Suppressor macrophage treated with lipopolysaccharide for 4 hours (primary cell): ENCODE data around the gene CCL27.
"Not testable (repeated sequence)": the region's sequence is repeated elsewhere in the genome, so short reads cannot be mapped to it uniquely, and the experiment has no call there.

Experiments used
- DNase-seq: peaks from one replicate; pipeline ENCODE4 v3.0.0-alpha.2; 2020

The CCL27 gene

DNA sequence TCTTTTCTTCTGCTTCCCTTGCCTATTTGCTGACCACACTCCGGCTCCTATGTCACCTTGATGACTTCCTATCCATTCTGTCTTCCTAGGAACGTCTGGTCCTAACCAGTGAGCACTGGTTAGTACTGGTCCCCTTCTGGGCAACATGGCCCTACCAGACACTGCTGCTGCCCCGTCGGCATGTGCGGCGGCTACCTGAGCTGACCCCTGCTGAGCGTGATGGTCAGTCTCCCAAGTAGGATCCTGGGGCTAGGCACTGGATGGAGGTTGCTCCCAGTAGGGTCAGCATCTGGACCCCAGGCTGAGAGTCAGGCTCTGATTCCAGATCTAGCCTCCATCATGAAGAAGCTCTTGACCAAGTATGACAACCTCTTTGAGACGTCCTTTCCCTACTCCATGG, 13.8 kb downstream of the CCL27 start:
- DNase-seq, result no peak

DNA sequence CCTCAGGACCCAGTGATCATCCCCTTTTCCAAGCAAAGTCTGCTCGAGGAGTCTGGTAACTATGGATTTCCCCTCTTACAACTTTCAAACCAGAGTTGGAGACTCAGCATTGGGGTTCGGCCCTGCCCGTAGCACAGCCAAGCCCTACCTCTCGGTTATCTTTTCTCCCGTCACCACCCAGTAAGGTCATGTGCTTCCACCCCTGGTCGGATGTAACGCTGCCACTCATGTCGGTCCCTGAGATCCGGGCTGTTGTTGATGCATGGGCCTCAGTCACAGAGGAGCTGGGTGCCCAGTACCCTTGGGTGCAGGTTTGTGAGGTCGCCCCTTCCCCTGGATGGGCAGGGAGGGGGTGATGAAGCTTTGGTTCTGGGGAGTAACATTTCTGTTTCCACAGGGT, 14.8 kb downstream of the CCL27 start:
- DNase-seq, result no peak

DNA sequence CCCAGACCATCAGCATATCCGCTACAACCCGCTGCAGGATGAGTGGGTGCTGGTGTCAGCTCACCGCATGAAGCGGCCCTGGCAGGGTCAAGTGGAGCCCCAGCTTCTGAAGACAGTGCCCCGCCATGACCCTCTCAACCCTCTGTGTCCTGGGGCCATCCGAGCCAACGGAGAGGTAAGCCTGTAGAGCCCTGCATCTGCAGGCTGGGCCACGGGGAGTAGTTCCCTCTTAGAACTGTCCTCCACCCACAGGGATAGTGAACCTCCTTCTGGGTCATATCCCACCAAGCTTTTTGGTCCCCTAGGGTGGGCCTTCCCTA, 15.4 kb downstream of the CCL27 start:
- no peak for DNase-seq

DNA sequence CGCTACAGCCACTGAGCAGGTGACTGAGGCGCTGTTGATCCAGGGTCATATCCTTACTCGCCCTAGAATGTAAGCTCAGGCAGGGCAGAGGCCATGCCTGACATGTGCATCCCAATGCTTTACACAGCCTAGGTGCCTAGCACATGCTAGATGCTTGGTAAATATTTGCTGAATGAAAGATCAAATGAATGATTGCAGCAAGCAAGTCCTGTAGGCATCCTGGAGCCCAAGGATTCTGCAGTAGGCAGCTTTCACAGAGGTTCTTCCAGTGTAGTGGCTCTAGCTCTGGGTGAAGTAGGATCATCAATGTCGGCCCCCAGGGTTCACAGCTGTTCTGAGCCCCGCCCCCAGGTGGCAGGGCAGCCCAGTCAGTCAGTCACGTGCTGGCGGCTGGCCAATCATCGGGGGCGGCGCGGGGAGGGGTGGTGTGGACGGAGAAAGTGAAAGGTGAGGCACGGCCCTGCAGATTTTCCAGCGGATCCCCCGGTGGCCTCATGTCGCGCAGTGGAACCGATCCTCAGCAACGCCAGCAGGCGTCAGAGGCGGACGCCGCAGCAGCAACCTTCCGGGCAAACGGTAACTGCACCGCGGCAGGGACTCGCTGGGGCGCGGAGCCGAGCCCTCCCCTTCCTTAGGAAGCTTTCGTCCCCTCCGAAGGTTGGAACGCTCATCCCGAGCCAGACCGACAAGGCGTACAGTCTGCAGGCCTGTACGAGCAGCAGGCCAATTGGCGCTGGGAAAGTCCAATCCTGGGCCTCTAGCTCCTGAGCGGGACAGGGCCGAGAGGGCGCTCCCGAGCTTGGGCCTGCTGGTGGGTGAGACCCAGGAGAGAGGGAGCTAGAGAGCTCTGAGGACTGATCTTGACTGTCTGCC, 16.0 kb downstream of the CCL27 start, which contains the start of gene GALT:
GALT (plus strand) TSS at position 465 of the 873 bp plus-strand sequence; CDS start at position 495, 30 bp downstream.
- DNase-seq, result peak; percentile 92

DNA sequence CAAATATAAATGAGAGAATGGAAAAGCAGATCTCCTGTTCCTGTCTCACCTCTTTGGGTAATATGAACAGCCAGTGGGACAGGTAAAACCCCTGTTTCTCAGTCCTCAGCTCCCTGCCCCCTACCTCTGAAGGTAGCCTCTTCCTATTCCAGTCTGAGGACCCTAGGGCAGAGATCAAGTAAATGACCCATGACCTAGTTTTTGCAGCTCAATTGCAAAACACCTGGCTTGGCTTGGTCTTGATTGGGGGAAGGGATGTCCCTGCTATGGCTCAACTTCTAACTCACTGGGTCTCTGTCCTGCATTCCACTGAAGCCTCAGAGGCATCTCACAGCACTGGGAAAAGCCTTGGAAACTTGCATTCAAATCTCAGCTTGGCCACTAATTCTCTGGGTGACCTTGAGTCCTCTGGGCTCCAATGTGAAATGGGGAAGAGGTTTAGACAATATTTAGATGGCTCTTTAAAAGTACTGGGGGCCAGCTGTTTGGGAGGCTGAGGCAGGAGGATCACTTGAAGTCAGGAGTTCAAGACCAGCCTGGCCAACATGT, 17.6 kb downstream of the CCL27 start:
- no peak for DNase-seq

DNA sequence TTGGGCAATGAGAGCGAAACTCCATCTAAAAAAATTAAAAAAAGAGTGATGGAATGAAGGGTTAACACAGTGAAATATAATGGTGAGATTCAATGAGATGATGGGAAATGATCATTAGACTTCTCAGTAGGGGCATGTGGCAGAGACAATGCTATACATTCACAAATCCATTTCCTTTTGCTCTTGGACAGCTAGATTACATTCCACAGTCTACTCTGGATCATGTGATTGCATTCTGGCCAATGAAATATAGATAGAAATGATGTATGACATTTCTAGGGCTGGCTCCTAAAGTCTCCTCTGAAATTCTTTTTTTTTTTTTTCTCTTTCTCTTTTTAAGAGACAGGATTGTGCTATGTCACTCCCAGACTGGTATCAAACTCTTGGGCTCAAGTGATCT, 19.8 kb downstream of the CCL27 start:
- no peak for DNase-seq

DNA sequence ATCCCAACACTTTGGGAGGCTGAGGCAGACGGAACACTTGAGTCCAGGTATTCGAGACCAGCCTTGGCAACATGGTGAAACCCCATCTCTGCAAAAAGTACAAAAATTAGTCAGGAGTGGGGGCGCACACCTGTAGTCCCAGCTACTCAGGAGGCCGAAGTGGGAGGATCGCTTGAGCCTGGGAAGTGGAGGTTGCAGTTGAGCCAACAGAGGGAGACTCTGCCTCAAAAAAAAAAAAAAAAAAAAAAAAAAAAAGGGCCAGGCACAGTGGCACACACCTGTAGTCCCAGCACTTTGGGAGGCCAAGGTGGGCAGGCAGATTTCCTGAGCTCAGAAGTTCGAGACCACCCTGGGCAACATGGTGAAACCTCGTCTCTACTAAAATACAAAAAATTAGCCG, 23.1 kb downstream of the CCL27 start:
- not testable (repeated sequence) for DNase-seq

DNA sequence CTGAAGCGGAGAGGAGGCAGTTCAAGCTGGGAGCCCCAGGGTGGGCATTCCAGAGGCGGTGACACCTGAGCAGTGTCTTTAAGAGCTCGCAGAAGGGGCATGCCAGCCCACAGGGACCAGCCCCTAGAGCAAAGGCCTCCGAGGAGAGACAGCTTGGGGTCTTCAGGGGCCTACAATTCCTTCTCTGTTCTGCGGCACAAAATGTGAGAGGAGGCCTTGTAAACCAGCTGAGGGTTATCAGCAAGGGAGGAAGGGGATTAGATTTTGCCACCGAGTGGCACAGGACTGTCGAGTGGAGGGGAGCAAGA, 24.4 kb downstream of the CCL27 start:
- DNase-seq, result no peak

DNA sequence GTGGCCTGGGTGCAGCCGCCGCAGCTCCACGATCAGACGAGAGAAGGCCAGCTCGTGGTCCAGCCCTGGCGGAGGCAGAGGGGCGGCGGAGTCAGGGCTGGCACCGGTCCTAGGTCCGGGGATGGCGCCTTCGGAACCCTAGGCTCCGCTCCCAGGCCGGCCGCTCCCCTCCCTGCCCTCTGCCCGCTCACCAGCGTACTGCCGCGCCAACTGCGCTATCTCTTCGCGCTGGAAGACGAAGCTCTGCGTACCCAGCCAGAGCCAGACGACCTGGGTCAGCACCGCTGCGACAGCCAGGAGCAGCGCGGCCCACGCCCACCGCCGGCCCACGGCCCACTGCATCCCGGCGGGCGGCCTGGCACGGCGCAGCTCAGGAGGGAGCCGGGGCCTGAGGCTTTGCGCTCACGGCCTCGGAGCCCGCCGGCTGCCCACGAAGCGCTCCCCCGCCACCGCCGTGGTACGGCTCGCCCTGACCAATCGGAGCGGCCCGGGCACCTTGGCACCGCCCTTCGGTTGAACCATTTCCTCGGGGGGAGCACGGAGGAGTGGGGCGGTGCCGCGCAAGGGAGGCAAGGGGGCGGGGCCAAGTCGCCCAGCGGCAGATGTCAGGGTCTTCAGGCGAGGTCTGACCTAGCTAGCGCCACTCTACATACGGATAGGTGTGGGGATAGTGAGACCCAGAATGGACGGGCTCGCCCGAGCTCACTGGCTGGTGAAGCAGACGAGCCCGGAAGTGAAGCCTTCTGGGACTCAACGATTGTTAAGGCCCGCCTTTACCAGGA, 24.9 kb downstream of the CCL27 start, which contains the start of gene SIGMAR1:
SIGMAR1 (minus strand) TSS at position 432 of the 782 bp plus-strand sequence; CDS start at position 342, 90 bp downstream.
- peak; percentile 94 for DNase-seq

DNA sequence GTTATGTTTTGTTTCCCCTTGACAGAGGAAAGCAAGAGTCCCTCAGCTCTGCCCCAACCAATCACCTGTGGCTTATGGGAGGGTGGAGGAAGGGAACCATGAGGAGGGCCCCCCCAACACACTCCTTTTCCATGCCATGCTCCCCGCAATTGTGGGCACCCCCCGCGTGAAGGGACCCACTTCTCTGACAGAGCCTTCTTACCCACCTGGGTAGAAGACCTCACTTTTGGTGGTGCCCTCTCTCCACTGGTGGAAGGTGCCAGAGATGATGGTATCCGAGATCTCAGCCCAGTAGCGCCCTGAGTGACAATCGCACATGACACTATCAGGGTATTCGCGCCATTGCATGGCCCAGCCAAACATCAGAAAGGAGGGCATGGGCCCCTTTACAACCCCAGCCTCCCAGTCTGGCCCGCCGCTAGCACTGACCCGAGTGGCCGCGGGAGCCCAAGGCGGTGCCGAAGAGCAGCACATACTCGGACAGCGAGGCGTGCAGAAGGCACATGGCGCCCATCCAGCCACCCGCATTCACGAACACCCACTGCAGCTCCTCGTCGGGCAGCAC, 25.6 kb downstream of the CCL27 start:
- no peak for DNase-seq

DNA sequence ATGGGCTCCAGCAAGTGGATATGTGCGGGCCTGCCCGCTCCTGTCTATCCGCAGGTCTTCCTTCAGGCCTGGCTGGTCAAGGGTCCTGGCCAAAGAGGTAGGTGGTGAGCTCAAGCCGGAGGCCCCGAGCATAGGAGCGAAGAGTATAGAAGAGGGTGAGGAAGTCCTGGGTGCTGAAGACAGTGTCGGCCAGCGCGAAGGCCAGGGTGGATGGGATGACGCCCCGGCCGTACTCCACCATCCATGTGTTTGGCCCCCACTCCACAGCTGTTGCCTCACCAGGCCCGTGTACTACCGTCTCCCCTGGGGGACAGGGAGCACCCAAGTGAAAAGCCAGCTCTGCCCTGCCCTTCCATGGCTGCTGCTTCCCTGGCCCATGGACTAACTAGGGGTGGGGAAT, 26.9 kb downstream of the CCL27 start:
- no peak for DNase-seq

DNA sequence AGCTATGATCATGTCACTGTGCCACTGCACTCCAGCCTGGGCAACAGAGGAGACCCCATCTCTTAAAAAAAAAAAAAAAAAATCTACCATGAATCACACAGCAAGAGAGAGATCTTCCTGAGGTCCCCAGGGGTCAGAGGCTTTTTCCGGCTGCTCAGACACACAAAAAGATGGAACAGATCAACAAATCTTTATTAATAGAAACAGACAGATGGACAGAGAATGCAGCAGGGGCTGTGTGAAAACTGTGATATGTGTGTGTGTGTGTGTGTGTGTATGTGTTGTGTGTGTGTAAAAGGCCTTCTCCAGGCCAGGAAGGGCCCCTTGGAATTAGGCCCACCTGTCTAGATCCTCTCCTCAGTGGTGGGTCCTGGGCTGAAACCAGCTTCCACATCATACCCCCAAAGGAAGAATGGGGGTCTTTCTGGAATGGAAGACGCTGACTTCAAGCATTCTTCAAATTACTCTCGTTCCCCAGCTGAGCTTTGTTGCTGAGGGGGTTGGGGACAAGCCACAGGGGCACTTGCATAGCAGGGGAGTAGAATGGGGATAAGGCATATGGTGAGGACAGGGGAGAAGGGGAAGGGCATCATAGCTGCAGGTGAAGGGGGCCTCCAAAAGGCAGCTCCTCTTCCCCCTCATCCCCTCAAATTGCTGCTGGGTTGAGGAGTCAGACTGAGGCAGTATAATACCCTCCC, 27.8 kb downstream of the CCL27 start:
- DNase-seq, result no peak

DNA sequence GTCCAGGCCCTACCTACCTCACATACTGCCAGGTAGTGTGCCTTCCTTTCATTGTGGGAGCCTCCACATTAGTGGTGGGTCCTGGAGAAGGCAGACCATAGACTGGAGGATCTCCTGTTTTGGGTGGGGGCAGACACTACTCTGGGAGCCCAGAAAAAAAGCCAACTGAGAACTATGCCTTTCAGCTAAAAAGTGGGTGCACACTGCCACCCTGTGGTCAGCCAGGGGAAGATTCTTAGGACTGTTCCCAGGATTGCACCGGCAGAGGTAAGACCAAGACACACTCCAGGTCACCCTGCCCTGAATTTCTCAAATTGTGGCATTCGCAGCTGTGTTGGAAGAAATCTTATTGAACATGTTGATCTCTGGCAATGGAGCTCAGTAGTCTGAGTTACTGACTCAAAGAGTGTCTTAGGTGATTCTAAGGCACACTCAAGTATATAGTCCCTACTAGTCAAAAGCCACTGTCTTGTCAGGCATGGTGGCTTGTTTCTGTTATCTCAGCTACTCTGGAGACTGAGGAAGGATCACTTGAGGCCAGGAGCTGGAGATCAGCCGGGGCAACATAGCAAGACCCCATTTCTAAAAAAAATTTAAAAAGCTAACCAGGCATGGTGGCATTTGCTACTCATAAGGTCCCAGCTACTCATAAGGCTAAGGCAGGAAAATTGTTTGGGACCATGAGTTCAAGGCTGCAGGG, 28.5 kb downstream of the CCL27 start:
- DNase-seq, result peak; percentile 67

DNA sequence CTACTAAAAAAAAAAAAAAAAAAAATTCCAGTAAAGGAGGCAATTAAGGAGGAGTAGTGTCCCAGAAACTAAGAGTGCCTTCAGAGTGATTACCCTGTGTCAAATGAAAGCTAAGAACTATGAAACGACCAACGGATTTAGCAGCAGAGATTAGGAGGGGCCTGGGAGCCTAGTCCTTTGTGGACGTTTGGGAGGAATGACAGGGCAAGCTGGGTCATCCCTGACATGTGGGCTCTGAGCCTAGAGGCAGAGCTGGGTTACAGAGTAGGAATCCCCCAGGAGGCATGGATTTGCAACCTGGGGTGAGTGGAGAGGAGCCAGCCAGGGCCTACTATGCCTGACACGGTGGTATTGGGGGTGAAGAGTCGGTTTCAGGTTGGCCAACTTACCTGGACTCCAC, 29.3 kb downstream of the CCL27 start:
- no peak for DNase-seq

DNA sequence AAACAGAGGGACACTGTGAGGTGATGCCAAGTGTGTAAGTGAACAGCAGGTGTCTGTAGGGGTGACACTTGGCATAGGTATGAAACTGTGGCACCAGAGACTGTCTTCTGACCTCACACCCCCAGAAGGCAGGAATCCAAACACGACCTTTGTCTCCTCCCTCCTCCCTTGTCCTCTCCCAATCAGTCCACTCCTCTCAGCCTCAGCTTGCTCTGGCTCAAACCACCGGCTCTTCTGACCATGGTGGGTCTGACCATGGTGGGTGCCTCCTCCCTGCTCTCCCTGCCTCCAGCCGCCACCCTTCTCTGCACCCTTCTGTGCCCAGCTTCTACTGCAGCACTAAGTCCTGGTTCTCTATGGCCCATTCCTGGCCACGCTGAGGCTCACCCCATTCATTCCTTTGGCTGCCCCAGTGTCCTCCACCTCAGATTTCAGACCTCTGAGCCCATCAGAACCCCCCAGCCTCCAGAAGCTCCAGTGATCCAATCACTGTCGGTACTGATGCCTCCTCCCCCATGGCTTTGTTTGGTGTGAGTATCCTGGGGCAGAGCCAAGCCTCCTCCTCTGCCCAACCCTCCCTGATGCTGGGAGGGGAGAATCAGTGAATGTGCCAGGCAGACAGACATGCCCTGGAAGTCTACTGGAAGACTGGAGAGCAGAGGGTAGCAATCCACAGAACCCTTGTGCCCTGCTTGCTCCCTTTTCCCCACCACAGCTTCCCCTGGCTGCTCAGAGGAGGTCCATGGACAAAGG, 31.9 kb downstream of the CCL27 start:
- DNase-seq, result no peak

DNA sequence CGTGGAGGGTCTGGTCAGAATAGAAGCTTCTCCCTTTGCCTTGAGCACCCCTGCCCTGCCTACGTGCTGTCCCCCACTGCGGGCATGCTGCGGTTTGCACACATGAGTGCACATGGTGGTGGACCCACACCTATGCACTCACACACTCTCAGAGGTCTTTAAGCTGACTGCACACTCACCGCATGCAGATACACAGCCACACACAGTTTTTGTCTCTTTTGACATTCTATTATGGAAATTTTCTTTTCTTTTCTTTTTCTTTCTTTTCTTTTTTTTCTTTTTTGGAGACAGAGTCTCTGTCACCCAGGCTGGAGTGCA, 33.0 kb downstream of the CCL27 start:
- no peak for DNase-seq

DNA sequence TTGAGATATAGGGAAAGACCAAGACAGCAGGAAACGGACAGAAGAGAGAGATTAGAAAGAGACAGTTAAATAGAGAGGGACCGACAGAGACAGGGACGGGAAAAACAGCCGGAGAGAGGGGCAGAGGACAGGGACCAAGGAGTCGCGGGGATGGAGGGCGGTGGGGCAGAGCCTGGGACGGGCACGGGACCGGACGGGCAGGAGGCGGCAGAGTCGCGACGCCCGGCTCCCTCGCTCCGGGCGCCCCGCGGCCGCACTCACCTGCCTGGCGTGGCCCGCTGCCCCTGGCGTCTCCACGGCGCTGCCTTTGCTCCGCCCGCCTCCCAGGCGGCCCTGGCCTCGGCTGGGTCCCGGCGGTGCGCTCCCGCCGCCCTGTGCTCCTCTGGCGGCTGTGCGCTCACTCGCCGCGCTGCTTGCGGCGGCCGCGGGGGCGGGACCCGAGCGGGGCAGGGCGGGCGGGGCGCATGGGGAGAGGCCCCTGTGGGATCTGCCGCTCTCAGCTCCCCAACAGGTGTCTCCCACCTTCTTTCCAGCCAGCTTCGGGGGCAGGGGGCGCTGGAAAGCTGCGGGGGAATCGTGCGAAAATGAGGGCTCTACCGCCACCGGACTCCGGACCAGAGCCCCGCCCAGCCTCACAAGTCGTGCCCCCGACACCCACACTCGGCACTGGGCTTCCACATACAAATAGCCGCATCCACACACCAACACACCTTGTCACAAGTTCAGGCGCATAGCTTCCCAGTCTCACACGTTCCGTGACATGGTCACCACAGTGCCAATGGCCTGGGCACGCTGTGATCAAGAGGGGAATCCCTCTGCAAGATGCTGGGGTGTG, 33.6 kb downstream of the CCL27 start, which contains the start of gene ARID3C:
ARID3C (minus strand) TSS at position 411 of the 835 bp plus-strand sequence. CDS start 1,052 bp downstream, outside the sequence.
- no peak for DNase-seq

DNA sequence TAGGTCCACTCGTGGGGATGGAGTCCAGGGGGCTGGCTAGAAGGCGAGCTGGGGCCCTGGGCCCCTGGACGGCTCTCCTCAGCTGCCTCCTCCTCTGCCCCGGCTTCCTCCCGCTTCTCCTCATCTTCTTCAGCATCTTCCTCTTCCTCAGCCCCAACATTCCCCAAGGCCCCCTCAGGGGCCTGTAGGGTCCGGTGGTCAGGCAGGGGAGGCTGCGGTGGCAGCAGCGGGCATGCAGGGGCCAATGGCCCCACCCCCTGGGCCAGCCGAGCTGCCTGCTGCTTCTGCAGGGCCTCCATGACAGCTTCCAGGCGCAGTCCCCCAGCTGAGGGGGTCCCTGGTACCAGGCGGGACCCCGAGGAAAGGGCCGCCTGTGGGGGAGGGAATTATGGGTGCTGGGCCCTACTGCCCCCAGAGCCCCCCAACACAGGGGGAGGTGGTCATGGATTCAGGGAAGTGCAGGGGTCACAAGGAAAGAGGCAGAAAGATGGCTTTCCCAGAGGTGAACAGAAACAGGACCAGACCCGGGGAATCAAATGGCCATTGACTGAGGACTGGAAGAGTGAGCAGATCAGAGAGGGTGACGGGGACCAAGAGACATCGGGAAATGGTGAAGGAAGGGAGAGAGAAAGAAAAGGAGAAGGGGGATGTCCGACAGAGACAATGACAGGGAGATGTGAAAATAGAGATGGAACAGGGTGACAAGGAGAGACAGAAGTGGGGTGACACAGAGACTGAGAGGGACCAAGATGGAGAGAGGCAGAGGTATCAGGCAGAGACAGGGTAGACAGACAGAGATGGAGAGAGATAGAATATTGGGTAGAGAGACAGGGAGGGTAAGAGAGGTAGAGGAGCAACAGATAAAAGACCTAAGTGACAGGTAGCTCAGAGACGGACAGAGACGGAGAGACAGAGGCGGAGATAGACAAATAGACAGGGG, 34.5 kb downstream of the CCL27 start:
- DNase-seq, result no peak

DNA sequence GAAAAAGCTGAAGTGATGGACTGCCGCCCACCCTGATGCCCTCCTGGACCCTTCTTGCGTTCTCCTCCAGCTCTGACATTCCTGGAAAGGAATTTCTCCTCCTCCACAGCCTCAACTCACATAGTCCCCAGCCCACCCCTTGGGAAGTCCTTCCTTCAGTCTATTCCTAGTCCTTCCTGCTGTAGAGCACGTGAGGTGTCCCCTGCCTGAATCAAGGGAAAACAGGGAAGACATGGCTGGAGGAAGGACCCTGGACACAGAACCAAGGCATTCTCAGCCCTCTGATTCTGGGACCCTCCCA, 37.3 kb downstream of the CCL27 start:
- DNase-seq, result no peak
